HG03196 (cell line): ENCODE measurements around the gene ZFYVE9.
"Not testable (repeated sequence)": the region's sequence is repeated elsewhere in the genome, so short reads cannot be mapped to it uniquely, and the experiment has no call there.

Source experiments
- ATAC-seq: cut with Tn5 transposase; IDR thresholded peaks from one replicate; pipeline ENCODE4 v1.9.1; 2021; ENCODE audit not compliant: unreplicated experiment

The ZFYVE9 gene

DNA sequence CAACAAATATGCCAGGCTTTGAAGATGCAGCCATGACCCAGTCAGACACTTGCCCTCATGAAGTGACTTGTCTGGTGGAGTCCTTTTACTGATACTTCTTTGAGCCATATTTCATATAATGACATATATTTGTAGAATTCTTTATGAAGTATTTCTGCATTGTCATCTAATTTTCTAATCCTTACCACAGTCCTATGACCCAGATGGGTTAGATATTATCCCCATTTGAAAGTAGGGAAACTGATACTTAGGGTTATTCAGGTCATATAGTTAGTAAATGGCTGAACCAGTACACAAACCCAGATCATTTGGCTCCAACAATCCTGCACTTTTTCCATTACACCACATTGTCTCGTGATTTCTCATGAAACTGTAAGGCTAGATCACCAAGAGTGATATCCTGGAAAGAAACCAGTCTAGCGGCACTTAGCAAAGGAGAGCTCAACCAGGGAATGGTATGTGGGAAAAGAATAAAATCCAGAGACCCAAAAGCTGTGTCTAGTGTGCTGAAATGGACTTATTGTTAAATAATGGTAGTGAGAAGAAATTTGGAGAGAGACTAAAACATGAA lies 49.6 kb downstream of the ZFYVE9 start:
- ATAC-seq: no peak

DNA sequence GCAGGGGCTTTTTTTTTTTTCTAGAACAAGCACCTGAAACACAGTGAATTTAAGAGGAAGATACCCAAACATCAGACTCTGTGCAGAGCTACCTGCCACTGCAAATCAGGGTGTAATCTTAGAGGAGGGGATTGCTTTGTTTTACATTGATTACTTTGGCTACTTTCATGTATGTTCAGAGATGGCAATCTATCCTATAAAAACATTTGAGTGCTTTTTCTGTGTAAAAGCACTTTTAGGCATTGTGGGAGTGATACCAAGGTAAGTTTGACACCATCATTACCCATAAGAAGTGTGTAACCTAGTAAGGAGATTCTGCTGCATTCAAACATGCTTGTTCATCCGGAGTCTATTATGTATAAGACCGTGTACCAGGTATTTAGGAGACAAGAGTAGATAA lies 50.1 kb downstream of the ZFYVE9 start:
- ATAC-seq: no peak

DNA sequence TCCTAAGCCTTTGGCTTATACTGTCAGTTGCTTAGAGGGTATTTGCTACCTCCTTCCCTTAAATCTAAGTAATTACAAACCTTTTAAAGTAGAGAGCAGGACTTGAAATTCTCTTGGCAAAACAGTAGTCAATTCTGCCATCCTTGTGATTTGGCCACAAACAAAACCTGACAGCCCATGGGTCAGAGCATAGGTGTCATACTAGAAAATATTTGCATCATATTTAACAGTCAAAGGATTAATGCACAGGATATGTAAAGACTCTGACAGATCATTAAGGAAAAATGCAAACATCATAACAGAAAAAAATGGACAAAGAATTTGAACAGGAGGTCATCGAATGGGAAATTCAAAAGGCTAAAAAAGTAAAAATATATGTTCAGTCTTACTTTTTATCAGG lies 50.5 kb downstream of the ZFYVE9 start:
- no peak for ATAC-seq

DNA sequence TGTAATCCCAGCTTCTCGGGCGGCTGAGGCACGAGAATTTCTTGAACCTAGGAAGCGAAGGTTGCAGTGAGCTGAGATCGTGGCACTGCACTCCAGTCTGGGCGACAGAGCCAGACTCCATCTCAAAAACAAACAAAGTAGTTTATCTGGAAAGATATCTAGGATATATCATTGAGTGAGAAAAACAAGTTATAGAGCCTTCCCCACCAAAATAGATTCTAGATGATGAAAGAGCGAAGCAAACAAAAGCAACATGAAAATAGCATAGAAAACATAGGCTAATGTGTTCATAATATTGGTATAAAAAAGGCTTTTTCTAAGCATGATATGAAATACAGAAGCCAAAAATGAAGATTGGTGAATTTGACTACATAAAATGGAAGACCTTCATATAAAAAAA lies 52.1 kb downstream of the ZFYVE9 start:
- no peak for ATAC-seq

DNA sequence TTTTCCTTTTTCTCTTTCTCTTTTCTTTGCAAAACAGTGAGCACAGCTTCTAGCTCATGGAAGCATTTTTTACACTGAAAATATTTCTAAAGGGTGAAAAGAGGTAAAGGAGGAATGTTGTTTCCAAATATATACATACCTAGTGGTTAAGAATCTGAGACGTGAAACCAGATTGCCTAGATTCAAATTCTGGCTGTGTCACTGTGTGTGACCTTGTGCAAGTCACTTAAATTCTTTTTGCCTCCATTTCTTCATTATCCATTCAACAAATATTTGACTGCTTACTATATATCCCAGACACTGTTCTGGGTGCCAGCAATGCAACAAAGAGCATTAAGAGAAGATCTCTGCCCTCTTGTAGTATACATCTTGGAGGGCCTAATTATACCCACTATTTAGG lies 53.3 kb downstream of the ZFYVE9 start:
- ATAC-seq: no peak

DNA sequence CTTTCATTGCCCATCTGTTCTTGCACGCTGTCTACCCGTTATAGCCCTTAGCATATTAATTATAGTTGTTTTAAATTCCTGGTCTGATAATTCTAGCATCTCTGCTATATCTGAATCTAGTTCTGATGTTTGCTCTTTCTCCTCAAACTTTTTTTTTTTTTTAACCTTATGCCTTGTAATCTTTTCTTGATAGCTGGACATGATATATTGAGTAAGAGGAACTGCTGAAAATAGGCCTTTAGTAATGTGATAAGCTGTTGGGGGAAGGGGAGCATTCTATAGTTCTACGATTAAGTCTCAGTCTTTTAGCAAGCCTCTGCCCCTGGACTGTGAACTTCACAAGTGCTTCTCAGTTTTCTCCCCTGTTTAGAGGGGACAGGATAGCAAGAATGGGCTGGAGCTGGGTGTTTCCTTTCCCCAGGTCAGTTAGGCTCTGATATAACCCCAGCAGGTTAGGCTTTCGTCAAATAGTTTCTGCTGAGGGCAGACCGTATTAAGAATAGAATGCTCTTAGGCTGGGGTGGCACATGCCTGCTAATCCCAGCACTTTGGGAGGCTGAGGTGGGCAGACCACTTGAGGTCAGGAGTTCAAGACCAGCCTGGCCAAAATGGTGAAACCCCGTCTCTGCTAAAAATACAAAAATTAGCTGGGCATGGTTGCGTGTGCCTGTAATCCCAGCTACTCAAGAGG lies 62.2 kb downstream of the ZFYVE9 start:
- no peak for ATAC-seq

DNA sequence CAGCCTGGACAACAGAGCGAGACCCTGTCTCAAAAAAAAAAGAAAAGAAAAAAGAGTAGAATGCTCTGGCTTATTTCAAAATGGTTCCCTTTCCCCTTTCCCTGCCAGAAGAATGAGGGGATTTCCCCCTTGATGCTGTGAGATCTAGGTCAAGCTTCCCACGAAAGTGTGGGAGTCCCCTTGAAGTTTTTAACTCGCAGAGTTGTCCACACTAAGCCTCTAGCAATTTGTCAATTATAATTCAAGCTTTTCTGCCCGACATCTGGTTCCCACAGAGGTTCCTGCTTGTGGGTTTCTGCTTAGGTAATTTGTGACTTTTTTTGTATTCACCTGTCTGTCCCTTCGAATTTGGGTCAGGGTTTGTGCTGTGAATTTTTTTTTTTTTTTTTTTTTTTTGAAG lies 62.8 kb downstream of the ZFYVE9 start:
- no peak for ATAC-seq

DNA sequence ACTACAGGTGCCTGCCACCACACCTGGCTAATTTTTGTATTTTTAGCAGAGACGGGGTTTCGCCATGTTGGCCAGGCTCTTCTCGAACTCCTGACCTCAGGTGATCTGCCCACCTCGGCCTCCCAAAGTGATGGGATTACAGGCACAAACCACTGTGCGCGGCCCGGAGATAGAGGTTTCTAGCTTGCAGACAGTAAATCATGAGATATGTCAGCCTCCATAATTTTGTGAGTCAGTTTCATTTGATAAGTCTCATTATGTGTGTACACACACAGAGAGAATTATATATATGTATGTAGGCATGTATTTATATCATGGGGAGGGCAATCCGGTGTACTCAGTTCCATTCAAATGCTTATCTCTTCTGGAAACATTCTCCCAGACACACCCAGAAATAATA lies 64.8 kb downstream of the ZFYVE9 start:
- ATAC-seq: not testable (repeated sequence)

DNA sequence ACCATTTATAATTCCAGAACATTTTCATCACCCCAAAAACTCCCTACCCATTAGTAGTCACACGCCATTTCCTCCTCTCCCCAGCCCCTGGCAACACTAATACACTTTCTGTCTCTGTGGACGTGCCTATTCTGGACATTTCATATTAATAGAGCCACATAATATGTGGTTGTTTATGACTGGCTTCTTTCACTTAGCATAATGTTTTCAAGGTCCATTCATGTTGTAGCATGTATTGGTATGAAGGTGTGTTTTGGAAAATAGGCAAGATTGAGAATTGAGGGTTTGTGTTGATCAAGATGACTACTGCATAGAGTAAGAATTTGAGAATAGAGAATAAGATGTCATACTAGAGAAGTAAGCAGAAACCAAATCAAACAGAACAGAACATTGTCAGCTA lies 67.5 kb downstream of the ZFYVE9 start:
- no peak for ATAC-seq

DNA sequence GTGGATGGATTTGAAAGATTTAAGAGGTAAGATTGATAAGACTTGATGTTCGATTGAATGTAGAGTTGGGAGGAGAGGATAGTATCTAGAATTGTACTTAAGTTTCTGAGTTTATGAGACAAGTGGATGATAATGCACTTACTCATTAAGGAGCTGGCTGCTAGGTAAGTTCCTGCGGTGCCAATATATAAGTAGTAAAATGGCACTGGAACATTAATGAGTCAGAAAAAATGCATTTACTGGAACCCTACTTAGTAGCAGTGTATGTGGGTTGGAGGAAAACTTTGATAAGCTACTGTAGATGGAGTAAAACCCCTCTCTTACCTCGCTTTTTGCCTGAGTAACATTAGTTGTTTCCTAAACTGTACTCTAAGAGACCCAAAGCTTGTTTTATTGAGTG lies 68.2 kb downstream of the ZFYVE9 start:
- no peak for ATAC-seq

DNA sequence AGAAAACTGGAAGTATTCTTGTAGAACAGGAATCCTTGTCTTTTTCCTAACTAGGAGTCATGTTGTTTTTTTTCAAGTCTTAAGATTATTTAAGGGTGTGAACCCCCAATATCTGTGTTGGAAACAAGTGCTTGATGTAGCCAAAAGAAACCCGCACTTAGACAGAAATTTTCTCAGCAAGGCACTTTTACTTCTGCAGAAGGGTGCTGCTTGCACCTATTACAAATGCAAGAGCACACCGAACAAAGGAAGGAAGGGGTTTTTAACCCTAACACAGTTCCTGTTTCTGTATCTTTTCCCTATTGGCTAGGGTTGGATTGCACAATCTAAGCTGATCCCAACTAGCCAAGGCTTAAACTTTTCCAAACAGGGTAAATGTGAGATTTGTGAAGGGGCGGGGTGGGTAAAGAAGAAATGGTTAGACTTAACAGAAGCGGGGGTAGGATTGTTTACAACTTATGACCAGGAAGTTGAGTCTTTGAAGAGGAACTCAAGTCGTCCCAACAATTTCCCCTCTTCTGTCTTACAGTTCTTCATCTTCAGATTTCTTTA lies 75.1 kb downstream of the ZFYVE9 start:
- no peak for ATAC-seq

DNA sequence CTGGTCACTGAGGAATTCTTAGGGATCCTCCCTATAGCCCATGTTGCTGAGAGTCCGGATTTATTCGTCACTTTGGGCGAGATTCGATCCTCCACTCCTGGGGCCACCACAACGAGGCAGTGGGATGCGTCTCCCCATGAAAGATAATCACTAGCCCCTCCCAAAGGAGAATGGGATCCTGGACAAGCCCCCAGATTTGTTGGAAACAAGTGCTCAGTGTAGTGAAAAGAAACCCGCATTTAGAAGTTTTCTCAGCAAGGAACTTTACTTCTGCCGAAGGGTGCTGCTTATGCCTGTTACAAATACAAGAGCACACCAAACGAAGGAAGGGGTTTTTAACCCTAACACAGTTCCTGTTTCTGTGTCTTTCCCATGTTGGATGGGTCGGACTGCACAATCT lies 83.3 kb downstream of the ZFYVE9 start:
- ATAC-seq: no peak

DNA sequence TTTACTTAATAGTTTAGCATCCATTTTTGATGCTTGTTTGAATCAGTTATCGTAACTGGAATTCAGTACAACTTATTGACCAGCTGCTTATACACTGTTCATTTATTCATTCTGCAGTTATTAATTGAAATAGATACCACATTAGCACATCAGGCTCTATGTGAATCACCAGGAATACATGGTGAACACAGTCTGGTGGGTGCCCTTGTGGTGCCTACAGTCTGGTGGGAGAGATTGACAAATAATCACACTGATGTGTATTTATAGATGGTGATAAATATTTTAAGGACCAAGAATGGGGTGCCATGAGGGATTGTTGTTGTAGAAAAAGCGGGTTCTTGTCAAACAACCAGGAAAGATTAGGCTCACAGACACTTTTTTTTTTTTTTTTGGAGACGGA lies 87.6 kb downstream of the ZFYVE9 start:
- ATAC-seq: no peak

DNA sequence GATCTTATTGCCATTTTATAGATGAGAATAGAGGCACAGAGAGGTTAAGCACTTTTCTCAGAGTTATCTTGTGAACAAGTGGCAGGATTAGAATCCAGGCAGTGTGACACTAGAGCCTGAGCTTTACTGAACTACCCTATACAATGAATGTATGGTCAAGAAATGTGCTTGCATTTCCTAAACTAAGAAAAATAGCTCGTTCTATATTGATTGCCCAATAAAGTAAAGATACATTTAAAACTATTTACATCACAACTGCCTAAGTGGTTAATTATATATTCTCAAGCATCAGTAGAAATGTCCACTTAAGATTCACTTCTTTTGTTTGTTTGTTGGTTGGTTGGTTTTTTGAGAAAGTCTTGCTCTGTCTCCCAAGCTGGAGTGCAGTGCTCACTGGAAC lies 91.6 kb downstream of the ZFYVE9 start:
- no peak for ATAC-seq

DNA sequence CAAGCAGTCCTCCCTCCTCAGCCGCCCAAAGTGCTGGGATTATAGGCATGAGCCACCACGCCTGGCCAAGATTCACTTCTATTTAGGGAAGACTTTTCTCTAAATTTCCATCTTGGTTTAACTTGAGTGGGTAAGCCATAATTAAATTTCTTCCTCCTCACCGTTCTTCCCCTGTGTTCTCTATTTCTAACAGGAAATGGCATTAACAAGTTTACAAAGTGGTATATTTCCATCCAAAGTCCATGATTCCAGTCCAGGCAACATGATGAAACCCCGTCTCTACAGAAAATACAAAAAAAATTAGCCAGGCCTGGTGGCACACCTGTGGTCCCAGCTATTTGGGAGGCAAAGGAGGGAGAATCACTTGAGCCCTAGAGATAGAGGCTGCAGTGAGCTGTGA lies 92.1 kb downstream of the ZFYVE9 start:
- ATAC-seq: no peak

DNA sequence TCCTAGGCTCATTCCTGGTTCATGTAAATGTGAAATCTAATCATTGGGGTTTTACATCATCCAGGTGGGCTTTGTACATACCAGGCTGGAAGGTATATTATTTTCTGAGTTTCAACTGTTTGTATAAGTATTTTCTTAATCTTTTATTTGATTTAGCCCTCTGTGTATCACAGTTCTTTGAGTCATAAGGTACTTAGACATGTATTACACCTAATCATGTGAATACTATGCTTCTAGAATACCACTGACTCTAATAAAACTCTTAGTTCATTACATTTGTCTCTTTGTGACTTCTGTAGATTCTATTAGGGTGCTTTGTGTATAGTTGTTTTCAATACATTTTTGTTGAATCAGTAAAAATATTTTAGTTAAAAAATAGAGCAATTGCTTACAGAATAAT lies 92.8 kb downstream of the ZFYVE9 start:
- no peak for ATAC-seq

DNA sequence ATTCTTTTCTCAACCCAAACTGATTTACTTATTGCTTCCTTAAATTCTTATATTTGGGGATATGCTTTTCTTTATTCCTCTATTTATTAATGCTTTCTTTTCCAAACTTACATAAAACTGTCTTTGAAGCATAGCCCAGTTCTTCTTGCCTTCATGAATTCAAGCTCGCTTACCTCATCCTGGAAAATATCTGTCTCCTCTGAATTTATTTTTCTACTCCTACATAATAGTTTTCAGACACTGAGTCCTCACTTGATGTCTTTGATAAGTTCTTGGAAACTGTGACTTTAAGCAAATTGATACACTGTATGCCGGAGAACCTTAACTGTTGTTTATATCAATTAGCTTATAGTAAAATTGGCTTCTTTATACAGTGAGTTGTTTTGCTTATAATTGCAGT lies 93.8 kb downstream of the ZFYVE9 start:
- no peak for ATAC-seq

DNA sequence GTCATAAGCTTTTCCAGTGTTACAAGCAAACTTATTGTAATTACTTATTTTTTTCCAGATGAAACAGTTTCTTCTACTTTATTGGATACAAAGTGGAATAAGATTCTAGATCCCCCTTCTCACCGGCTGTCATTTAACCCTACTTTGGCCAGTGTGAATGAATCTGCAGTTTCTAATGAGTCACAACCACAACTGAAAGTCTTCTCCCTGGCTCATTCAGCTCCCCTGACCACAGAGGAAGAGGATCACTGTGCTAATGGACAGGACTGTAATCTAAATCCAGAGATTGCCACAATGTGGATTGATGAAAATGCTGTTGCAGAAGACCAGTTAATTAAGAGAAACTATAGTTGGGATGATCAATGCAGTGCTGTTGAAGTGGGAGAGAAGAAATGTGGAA lies 95.5 kb downstream of the ZFYVE9 start:
- no peak for ATAC-seq

DNA sequence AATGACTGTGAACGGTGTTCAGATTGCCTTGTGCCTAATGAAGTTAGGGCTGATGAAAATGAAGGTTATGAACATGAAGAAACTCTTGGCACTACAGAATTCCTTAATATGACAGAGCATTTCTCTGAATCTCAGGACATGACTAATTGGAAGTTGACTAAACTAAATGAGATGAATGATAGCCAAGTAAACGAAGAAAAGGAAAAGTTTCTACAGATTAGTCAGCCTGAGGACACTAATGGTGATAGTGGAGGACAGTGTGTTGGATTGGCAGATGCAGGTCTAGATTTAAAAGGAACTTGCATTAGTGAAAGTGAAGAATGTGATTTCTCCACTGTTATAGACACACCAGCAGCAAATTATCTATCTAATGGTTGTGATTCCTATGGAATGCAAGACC lies 96.6 kb downstream of the ZFYVE9 start:
- ATAC-seq: no peak

DNA sequence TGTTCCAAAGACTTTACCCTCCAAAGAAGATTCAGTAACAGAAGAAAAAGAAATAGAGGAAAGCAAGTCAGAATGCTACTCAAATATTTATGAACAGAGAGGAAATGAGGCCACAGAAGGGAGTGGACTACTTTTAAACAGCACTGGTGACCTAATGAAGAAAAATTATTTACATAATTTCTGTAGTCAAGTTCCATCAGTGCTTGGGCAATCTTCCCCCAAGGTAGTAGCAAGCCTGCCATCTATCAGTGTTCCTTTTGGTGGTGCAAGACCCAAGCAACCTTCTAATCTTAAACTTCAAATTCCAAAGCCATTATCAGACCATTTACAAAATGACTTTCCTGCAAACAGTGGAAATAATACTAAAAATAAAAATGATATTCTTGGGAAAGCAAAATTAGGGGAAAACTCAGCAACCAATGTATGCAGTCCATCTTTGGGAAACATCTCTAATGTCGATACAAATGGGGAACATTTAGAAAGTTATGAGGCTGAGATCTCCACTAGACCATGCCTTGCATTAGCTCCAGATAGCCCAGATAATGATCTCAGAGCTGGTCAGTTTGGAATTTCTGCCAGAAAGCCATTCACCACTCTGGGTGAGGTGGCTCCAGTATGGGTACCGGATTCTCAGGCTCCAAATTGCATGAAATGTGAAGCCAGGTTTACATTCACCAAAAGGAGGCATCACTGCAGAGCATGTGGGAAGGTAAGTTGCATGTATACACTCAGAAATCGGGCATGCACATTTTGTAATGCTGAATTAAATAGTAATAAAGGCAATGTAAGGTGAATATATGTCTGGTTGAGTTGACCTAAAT lies 97.2 kb downstream of the ZFYVE9 start:
- ATAC-seq: no peak

DNA sequence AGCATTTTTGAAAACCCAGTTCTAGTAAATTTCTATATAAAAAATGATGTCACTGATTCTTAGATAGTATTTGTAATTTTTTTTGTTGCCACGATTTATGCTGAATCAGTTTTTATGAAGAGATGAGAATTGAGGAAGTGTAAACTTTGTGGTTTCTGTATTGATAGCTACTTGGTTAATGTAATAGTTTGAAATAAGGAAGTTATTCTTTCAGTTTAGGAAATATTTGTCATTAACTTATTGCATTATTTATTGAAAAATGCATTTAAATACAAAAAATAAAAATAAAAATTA lies 97.8 kb downstream of the ZFYVE9 start:
- ATAC-seq: peak; percentile 69

DNA sequence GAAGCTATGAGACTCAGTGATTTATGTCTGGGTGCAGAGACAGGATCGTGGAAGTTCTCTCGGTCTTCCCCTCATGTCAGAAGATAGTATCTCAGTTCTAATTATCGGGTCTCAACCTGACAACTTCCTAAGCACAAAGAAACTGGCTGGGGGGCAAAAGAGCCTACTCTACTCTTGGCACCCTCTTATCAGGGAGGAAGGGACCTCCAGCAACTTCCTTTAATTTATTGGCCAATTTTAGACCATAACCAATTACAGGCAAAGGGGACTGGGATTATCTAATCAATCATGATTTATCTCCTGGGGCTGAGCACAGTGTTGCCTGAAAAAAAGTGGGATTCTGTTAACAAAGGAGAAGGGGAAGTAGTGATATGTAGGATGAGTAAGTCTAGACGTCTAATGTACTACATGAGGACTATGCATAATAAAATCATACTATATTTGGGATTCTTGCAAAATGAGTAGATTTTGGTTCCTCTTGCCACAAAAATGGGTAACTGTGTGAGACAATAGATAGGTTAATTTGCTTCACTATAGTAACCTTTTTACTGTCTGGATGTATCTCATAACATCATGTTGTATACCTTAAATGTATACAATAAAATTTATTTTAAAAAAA lies 98.8 kb downstream of the ZFYVE9 start:
- ATAC-seq: no peak
